Kidney (tissue), 14 donors: ENCODE data around the gene CDK5RAP3. TPM values are rescaled to one million over a fixed set of nuclear protein-coding genes. Genes with fewer than 3 reads are reported as not detected.

Experiments
- DNase-seq, 5 donors: peaks; one replicate each; pipeline ENCODE4 v3.0.0-alpha.2; 2013 to 2020
- FAIRE-seq: peaks from 2 replicates; lab custom pipeline; 2012; peaks lifted over from hg19 to GRCh38; lab: Jason Lieb, UNC
- H3K27ac ChIP-seq, 2 donors: one replicate each; pipeline ENCODE4 v1.7.0; 2013; ENCODE audit warnings: low read depth in 2 of 2, low read length in 2 of 2, inconsistent platforms in 1 of 2
- H3K27me3 ChIP-seq: one replicate; pipeline ENCODE4 v1.7.1; 2013; ENCODE audit warnings: low read length, inconsistent platforms; ENCODE audit not compliant: control insufficient read depth, insufficient read depth
- H3K36me3 ChIP-seq, 3 donors: one replicate each; pipeline versions ENCODE4 v1.7.0 to v1.7.1; 2013; ENCODE audit warnings: low read length in 3 of 3, control low read depth in 1 of 3, inconsistent platforms in 1 of 3; ENCODE audit not compliant: insufficient read depth in 3 of 3, control insufficient read depth in 2 of 3
- H3K4me1 ChIP-seq, 3 donors: one replicate each; pipeline versions ENCODE4 v1.7.0 to v1.7.1; 2013; ENCODE audit warnings: low read length in 3 of 3, inconsistent platforms in 1 of 3, low read depth in 1 of 3; ENCODE audit not compliant: control insufficient read depth in 2 of 3, insufficient read depth in 2 of 3
- H3K4me3 ChIP-seq, 3 donors: one replicate each; pipeline versions ENCODE4 v1.7.0 to v1.8.1; 2013; ENCODE audit warnings: low read length in 3 of 3, control low read depth in 1 of 3, inconsistent platforms in 1 of 3
- H3K9ac ChIP-seq, 3 donors: one replicate each; pipeline versions ENCODE4 v1.7.0 to v1.7.1; 2013; ENCODE audit warnings: low read length in 3 of 3, control low read depth in 1 of 3, inconsistent platforms in 1 of 3
- H3K9me3 ChIP-seq, 3 donors: one replicate each; pipeline versions ENCODE4 v1.7.0 to v1.7.1; 2013; ENCODE audit warnings: low read length in 3 of 3, control low read depth in 1 of 3, inconsistent platforms in 1 of 3; ENCODE audit not compliant: control insufficient read depth in 2 of 3, insufficient read depth in 1 of 3
- intact Hi-C: fragments of 100-400 bp; cut with DNase I; formaldehyde crosslinking; loops from one replicate; pipeline ENCODE4 v1.11.1; 2022
- polyA plus RNA-seq: library from polyadenylated mRNA; stranded (reverse); fragments of 350-450 nt; fragmentation: Illumina TruSeq; extraction: RNeasy Lipid Tissue Mini Kit (QIAGEN cat#74804); gene quantifications from one replicate; pipeline ENCODE4 v1.2.3, GENCODE V29; 2014; ENCODE audit warnings: low read depth, low replicate concordance; ENCODE audit not compliant: insufficient read depth
- total RNA-seq: library from RNA; stranded (reverse); fragmentation: NEBNext Ultra II Directional; extraction: Animal tissue kit (Norgen Biotek cat#: 25700); gene quantifications from one replicate; pipeline ENCODE4 v1.2.1, GENCODE V29; 2021
- TF ChIP-seq, protein P1 (sequence below): IDR thresholded peaks from 3 replicates; pipeline ENCODE4 v1.5.1; 2012; ENCODE audit warnings: mild to moderate bottlenecking, moderate library complexity, borderline replicate concordance; ENCODE audit not compliant: insufficient read depth; ENCODE audit errors: extremely low read depth
- donor health status: control.
- donor health status: control.
- donor health status: control.
- donor health status: control.
- donor health status: control.
- donor health status: DM: yes; HTN: yes; CAD: no.
- donor health status: Normal renal cell carcinoma (clear cell type).

CDK5RAP3 gene
- total and polyA plus RNA-seq, 2 donors from 2014 or later: 140 to 208 TPM

DNA sequence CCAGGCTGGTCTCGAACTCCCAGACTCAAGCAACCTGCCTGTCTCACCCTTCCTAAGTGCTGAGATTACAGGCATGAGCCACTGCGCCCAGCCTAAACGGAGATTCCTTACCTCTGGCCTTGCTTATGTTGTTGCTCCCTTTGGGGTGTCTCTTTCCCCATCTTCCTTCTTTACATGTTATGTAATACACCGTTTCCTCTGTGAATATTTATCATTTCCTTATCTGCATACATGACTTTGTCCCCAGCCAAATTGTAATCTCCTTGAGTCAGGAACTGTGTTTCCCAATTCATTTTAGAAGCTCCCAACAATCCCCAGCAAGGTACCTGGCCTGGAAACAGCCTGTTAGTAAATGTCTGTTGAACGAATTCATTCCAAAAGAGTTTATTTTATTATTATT lies 51.0 kb downstream of the CDK5RAP3 start:
- Histone ChIP-seq H3K4me1 (peaks cover 4 to 23% (median 16%) of the 10 kb centered on the region in 3 donors), H3K27me3 (peaks cover 2% of the 10 kb centered on the region), H3K9ac (no peak overlapping the region), H3K36me3 (no peaks in the 10 kb centered on the region), H3K27ac (no peak overlapping the region), H3K4me3 (no peak overlapping the region), H3K9me3 (no peaks in the 10 kb centered on the region)
- DNase-seq: no peak
- FAIRE-seq: no peak
- TF ChIP-seq, protein P1, sequence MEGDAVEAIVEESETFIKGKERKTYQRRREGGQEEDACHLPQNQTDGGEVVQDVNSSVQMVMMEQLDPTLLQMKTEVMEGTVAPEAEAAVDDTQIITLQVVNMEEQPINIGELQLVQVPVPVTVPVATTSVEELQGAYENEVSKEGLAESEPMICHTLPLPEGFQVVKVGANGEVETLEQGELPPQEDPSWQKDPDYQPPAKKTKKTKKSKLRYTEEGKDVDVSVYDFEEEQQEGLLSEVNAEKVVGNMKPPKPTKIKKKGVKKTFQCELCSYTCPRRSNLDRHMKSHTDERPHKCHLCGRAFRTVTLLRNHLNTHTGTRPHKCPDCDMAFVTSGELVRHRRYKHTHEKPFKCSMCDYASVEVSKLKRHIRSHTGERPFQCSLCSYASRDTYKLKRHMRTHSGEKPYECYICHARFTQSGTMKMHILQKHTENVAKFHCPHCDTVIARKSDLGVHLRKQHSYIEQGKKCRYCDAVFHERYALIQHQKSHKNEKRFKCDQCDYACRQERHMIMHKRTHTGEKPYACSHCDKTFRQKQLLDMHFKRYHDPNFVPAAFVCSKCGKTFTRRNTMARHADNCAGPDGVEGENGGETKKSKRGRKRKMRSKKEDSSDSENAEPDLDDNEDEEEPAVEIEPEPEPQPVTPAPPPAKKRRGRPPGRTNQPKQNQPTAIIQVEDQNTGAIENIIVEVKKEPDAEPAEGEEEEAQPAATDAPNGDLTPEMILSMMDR: no peak
- intact Hi-C loops: loop anchor here (10.0 kb wide), 1 partner anchor 113 kb away; no protein-coding TSS in a partner anchor

DNA sequence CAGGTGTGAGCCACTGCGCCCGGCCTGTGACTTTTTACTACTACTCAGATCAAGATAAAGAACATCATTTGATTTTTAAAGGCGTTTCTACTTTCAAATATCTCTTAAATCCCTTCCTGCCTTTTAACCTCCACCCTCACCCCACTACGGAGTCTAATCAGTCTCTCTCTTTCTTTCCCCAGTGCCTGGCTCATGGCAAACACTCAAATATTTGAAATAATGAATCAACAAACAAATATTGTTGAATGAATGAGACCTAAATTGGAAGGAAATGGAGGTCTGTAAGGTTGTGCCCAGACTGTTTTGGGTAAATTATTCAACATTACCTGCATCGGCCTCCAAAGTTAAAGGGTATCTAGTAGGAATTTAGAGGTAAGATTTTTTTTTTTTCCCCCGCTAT lies 52.0 kb downstream of the CDK5RAP3 start:
- H3K9me3 ChIP-seq: no peaks in the 10 kb centered on the region
- intact Hi-C loops: loop anchor here (10.0 kb wide), 1 partner anchor 112 kb away; no protein-coding TSS in a partner anchor
- peaks cover 4 to 24% (median 16%) of the 10 kb centered on the region in 3 donors for H3K4me1 ChIP-seq
- no peak overlapping the region for H3K9ac ChIP-seq
- DNase-seq (no peak), FAIRE-seq (no peak)
- peaks cover 2% of the 10 kb centered on the region for H3K27me3 ChIP-seq
- TF ChIP-seq, protein P1: no peak
- no peak overlapping the region for H3K4me3 ChIP-seq
- H3K27ac ChIP-seq: no peak overlapping the region
- no peaks in the 10 kb centered on the region for H3K36me3 ChIP-seq

DNA sequence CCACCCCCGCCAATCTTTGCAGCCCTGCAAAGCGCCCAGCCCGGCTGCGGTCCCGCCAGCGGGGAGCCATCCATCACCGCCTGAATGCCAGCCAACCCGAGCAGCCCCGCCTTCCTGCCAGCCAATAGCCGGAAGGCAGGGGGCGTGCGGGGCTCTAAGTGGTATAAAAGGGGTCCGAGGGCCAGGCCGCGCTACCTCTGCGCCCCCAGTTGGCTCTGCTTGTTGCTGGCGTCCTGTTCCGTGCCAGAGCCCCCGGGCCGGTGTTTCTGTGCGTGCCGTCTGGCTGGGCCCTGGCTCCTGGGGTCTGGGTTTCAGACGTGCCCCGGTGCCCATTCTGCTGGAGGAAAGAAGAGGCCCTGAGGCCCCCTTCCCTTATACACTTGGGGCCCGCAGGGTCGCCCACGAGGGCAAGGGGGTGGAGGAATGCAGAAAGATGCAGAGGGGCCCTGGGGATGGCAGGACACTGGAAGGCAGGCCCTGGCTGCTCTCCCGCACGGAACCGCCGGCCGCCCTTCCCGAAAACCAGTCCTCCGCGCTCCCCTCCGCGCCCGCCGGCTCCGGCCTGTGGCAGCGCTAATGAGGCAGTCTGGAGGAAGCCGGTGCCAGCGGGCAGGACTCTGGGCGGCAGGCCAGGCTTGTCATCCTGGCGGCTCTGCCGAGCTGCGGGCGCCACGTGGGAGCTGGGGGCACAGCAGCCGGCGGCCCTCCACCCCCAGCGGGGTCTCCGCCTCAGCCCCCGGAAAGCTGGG lies 52.7 kb downstream of the CDK5RAP3 start:
- H3K9ac ChIP-seq: peak overlapping the region in 1 of 3 donors; percentile 40
- H3K27ac ChIP-seq: peak overlapping the region; percentile 59 to 80
- FAIRE-seq (no peak), DNase-seq (peak; percentile 80 to 95 (median 88))
- no peaks in the 10 kb centered on the region for H3K9me3 ChIP-seq
- TF ChIP-seq, protein P1: peak; percentile 8
- peaks cover 4 to 24% (median 16%) of the 10 kb centered on the region in 3 donors for H3K4me1 ChIP-seq
- intact Hi-C loops: loop anchor here (10.0 kb wide), 1 partner anchor 111 kb away; no protein-coding TSS in a partner anchor
- H3K4me3 ChIP-seq: peak overlapping the region in 1 of 3 donors; percentile 65
- H3K27me3 ChIP-seq: peaks cover 2% of the 10 kb centered on the region
- H3K36me3 ChIP-seq: no peaks in the 10 kb centered on the region
